Measurements from ENCODE around the gene MTIF2. TPM values are rescaled to one million over a fixed set of nuclear protein-coding genes. Genes with fewer than 3 reads are reported as not detected.

The MTIF2 gene
- total and polyA plus RNA-seq, 9 of the 15 experiments (the other 6 are each of a cell fraction or from before 2014, with no cell fraction given) = 58.7 to 143 (median 105) TPM

DNA sequence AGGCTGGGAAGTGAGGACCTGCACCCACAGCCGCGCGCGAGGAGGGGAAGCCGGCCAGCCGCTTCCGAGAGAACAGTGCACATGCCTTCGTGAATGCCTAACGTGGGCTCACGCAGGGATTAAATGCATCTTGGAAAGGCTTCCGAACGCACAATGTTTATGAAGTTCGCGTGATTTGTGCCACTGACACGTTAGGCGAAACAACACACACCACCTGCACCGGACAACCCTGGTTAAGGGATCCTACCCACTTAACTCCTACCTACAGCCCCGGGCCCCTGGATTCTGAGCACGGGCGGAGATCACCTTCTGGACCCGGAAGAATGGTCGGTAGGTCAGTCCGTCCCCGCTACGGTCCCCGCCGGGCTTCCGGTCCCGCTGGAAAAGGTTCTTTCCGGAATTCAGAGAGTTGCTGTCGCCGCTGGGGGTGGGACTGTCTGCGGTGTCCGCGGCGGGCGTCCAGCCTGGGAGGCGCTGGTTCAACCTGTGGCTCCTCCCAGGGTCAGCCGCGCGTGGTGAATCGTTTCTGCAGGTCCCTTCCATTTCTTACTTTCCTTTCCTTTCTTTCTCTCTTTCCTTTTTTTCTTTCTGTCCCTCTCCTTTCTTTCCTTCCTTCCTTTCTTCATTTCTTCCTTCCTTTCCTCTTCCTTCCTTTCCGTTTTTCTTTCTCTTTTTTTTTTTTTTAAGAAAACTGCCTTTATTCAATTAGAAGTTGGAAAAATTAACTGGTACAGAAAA, at the start of gene MTIF2 (continued):
- TF ChIP-seq, protein P1, sequence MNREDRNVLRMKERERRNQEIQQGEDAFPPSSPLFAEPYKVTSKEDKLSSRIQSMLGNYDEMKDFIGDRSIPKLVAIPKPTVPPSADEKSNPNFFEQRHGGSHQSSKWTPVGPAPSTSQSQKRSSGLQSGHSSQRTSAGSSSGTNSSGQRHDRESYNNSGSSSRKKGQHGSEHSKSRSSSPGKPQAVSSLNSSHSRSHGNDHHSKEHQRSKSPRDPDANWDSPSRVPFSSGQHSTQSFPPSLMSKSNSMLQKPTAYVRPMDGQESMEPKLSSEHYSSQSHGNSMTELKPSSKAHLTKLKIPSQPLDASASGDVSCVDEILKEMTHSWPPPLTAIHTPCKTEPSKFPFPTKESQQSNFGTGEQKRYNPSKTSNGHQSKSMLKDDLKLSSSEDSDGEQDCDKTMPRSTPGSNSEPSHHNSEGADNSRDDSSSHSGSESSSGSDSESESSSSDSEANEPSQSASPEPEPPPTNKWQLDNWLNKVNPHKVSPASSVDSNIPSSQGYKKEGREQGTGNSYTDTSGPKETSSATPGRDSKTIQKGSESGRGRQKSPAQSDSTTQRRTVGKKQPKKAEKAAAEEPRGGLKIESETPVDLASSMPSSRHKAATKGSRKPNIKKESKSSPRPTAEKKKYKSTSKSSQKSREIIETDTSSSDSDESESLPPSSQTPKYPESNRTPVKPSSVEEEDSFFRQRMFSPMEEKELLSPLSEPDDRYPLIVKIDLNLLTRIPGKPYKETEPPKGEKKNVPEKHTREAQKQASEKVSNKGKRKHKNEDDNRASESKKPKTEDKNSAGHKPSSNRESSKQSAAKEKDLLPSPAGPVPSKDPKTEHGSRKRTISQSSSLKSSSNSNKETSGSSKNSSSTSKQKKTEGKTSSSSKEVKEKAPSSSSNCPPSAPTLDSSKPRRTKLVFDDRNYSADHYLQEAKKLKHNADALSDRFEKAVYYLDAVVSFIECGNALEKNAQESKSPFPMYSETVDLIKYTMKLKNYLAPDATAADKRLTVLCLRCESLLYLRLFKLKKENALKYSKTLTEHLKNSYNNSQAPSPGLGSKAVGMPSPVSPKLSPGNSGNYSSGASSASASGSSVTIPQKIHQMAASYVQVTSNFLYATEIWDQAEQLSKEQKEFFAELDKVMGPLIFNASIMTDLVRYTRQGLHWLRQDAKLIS (CRISPR knock-in tag; IDR thresholded peaks at IDR 0.05) = 0 out of 2 replicates have a peak, but pooled peaks have one; percentile 84
- TF ChIP-seq CCAR2 (IDR thresholded peaks at IDR 0.05; ENCODE audit: low read depth, low read length) (no peak), TBL1XR1 (IDR thresholded peaks at IDR 0.05; ENCODE audit: low read length in 2 of 2) (peak; percentile 77 to 82; a peak in 3 of 4 replicates), TCFL5 (CRISPR knock-in tag; conservative IDR thresholded peaks at IDR 0.05) (no peak), ZSCAN32 (CRISPR knock-in tag; IDR thresholded peaks at IDR 0.05) (no peak), ZNF263 (CRISPR knock-in tag; IDR thresholded peaks at IDR 0.05; ENCODE audit: borderline replicate concordance) (peak; percentile 20; the same call in 1 of the 2 replicates), COPS2 (conservative IDR thresholded peaks at IDR 0.05) (no peak), NUFIP1 (IDR thresholded peaks at IDR 0.05; ENCODE audit: partially characterized antibody) (no peak), U2AF1 (optimal IDR thresholded peaks at IDR 0.05; ENCODE audit: low read depth, low read length) (peak; percentile 19), PTRF (tag; IDR thresholded peaks at IDR 0.05) (no peak), RBM25 (IDR thresholded peaks at IDR 0.05; ENCODE audit: low read depth, low read length, severe bottlenecking) (no peak), SOX6 (IDR thresholded peaks at IDR 0.05) (peak; percentile 80), SNRNP70 (optimal IDR thresholded peaks at IDR 0.05; ENCODE audit: low read depth, low read length) (no peak), MCM7 (IDR thresholded peaks at IDR 0.05) (peak in 1 of 2 experiments; percentile 79; a peak in 1 of 4 replicates), ETV5 (CRISPR knock-in tag; IDR thresholded peaks at IDR 0.05; ENCODE audit: low read depth) (peak; percentile 81; the same call in 1 of the 2 replicates), POLR2G (IDR thresholded peaks at IDR 0.05; ENCODE audit: low read depth, low read length) (peak; percentile 90), SETDB1 (IDR thresholded peaks at IDR 0.05; ENCODE audit: low read length) (no peak), PHF21A (IDR thresholded peaks at IDR 0.05; ENCODE audit: borderline replicate concordance, low read depth) (no peak), KDM5B (IDR thresholded peaks at IDR 0.05; ENCODE audit: insufficient replicate concordance, low read depth, low read length) (peak; percentile 95), MTA3 (IDR thresholded peaks at IDR 0.05; ENCODE audit: borderline replicate concordance) (peak; percentile 67; the same call in 1 of the 2 replicates), NONO (IDR thresholded peaks at IDR 0.05; ENCODE audit: low read depth in 2 of 2, low read length in 1 of 2) (0 out of 4 replicates have a peak, but pooled peaks of 1 of the 2 experiments have one; percentile 10), RNF2 (IDR thresholded peaks at IDR 0.05) (peak; percentile 43; the same call in 1 of the 2 replicates)
- TF ChIP-seq, protein P2, sequence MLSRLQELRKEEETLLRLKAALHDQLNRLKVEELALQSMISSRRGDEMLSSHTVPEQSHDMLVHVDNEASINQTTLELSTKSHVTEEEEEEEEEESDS (CRISPR knock-in tag; IDR thresholded peaks at IDR 0.05) = no peak
- TF ChIP-seq, protein P3, sequence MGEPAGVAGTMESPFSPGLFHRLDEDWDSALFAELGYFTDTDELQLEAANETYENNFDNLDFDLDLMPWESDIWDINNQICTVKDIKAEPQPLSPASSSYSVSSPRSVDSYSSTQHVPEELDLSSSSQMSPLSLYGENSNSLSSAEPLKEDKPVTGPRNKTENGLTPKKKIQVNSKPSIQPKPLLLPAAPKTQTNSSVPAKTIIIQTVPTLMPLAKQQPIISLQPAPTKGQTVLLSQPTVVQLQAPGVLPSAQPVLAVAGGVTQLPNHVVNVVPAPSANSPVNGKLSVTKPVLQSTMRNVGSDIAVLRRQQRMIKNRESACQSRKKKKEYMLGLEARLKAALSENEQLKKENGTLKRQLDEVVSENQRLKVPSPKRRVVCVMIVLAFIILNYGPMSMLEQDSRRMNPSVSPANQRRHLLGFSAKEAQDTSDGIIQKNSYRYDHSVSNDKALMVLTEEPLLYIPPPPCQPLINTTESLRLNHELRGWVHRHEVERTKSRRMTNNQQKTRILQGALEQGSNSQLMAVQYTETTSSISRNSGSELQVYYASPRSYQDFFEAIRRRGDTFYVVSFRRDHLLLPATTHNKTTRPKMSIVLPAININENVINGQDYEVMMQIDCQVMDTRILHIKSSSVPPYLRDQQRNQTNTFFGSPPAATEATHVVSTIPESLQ (CRISPR knock-in tag; IDR thresholded peaks at IDR 0.05) = no peak
